Measurements from ENCODE around the gene TMPRSS2.

- TF ChIP-seq CTCF (IDR thresholded peaks at IDR 0.05) = no peak
- no peak for TF ChIP-seq POLR2A (IDR thresholded peaks at IDR 0.05)
Observed at GRCh38 chr21:41506005-41506594, 1.9 kb downstream of the TMPRSS2 start.

Data from Peyer's patch (tissue), 4 donors.